GM18861 (cell line): ENCODE results near the gene PRICKLE4.

Experiments used
- ATAC-seq: cut with Tn5 transposase; IDR thresholded peaks from one replicate; pipeline ENCODE4 v1.9.1; 2021; ENCODE audit not compliant: unreplicated experiment

The PRICKLE4 gene

GRCh38 chr6:41832263-41832662, 51.7 kb downstream of the PRICKLE4 start:
- ATAC-seq, result no peak

- ATAC-seq, result no peak
These were observed 55.6 kb downstream of the PRICKLE4 start for GRCh38 chr6:41836022-41836659.

- no peak for ATAC-seq
These were observed 56.1 kb downstream of the PRICKLE4 start for GRCh38 chr6:41836660-41837052.
